Astrocyte (in vitro differentiated cells and primary cell): ENCODE results near the gene CRELD2.

Experiments used
- CTCF ChIP-seq: IDR thresholded peaks from 2 replicates; pipeline ENCODE4 v1.5.1; 2011; ENCODE audit warnings: low read depth, mild to moderate bottlenecking, inconsistent platforms, low read length, moderate library complexity; ENCODE audit not compliant: insufficient read depth
- EZH2 ChIP-seq: IDR thresholded peaks from 2 replicates; pipeline ENCODE4 v1.6.1; 2012; ENCODE audit warnings: mild to moderate bottlenecking, low read length, inconsistent platforms; ENCODE audit not compliant: insufficient read depth

- no peak for TF ChIP-seq CTCF
- no peak for TF ChIP-seq EZH2
These were observed 17.1 kb downstream of the CRELD2 start for GRCh38 chr22:49935561-49935960.
